GM18868 (cell line): ENCODE data around the gene AMPH.
"Not testable (repeated sequence)": the region's sequence is repeated elsewhere in the genome, so short reads cannot be mapped to it uniquely, and the experiment has no call there.

Source experiments
- ATAC-seq: cut with Tn5 transposase; IDR thresholded peaks from one replicate; pipeline ENCODE4 v1.9.1; 2021; ENCODE audit warnings: mild to moderate bottlenecking, moderate library complexity; ENCODE audit not compliant: unreplicated experiment

AMPH gene

DNA sequence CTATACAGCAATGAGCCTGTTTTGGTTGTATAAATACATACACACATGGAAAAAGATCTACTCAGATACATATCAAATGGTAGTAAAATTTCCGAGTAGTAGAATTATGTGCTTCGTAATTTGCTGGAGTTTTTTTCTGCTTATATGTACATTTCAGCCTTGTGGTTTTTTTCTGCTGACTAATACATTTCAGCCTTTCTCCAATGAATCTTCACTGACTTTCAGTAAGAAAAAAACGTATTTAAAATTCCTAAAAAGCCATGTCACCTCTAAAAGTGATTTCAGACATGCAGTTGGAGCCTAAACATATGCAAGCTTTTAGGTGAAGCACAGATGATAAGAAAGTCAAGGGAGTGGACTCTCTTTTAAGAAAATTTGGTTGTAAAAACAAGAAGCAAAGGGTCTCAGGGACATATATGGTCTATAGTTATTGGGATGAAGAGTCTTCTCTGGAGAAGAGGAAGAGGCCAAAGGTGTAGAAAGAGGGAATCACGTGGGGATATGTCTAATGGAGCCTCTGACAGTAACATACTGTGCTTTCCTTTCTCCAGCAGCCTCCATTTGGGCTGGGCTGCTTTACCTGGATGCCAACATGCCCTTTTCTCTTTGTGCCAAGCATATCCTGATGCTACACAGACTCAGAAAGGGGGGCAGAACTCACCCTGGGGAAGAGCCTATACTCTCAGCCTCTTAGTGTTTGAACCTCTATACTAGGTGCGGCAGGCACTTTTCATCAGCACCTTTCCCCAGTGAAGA lies 2.4 kb downstream of the AMPH start:
- ATAC-seq = no peak

DNA sequence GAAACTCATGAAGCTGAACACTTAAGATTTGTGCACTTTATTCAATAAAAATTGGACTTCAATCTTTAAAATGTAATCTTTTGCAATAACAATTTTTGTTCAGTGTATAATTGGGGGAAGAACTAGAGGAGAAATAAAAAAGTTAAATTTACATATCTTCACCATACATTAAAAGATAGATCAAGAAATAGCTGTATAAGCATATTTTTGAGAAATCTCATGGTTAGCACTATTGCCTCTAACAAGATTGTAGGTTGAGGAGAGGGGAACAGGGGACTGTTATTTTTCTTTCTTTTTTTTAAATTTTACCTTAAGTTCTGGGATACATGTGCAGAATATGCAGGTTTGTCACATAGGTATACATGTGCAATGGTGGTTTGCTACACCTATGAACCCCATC lies 5.3 kb downstream of the AMPH start:
- ATAC-seq = no peak

GRCh38 chr7:38615665-38616064 lies 15.5 kb downstream of the AMPH start:
- ATAC-seq = no peak

GRCh38 chr7:38607466-38607865 lies 23.7 kb downstream of the AMPH start:
- ATAC-seq = no peak

GRCh38 chr7:38600741-38601140 lies 30.4 kb downstream of the AMPH start:
- ATAC-seq = no peak

DNA sequence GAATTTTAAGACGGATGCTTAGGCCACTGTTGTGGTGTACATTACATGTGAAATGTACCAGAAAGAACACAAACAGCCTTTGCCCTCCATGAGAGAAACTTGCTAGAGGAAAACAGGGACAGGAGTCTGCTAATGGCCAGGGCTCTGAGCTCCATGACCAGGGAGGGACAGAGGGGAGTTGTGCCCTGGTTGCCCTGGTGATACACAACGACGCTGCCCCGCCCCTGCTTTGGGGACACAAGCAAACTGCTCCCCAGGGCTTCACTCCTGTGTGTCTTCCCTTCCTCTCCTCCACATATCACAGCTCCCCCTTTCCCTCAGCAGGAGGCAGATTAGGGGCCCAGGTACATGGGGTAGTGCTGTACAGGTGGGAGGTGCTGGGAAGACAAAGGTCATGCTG lies 36.2 kb downstream of the AMPH start:
- ATAC-seq = no peak

DNA sequence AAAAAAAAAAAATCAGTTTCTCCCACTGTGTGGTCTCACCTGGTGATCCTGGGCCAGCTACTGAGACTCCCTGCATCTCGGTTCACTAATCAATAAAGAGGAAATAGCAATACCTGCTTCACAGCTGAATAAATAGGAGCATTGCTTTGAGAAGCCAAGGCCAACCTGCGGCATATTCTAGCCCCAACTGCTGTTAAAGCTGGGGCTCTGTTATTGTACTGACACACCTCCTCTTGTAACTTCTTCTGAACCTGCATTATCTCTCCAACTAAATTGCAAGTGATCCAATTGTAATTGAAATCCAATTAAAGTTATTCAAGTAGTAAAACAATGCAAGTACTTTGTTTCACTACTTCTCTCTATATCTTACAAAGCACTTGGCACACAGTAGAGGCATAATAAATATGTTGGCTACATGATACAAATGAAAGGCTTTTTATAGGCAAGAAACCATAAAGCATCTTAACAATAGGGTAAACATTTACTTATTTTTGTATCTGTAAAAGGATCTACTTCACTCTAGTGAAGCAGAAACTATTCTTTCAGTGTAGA lies 38.4 kb downstream of the AMPH start:
- ATAC-seq = no peak

DNA sequence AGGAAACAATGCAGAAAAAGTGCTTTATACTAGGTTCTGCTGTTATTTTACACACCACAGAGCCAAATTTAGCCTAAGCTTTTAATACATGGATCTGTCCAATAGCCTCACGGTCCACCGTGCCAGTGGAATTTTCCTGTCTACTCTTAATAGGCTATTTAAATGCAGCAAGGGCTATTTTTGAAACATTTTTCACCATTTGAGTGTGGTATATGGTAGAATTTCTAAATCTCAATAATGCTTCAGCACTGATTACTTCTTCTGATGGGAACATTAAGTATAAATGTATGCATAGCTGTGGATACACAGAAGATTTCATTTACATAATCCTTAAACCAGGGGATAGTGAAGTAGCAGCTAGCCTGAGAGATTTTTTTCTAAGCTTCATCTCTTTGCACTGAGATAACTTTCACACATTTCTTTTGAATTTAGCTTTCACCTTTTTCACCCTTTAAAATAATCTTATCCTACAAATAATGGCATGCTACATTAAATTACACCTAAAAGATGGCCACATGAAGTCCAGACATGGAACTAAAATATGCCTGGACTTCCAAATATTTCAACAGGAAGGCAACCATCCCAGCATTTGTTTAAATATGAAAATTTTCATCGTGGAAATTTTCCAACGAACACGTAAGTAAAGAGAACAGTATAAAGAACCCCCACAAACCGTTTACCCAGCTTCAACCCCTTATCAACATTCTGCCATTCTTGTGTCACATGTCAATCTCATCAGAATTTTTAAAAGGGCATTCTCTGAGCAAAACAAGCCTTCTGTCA lies 45.4 kb downstream of the AMPH start:
- ATAC-seq = no peak

- ATAC-seq = no peak
These were observed 46.5 kb downstream of the AMPH start for GRCh38 chr7:38584443-38585210.

DNA sequence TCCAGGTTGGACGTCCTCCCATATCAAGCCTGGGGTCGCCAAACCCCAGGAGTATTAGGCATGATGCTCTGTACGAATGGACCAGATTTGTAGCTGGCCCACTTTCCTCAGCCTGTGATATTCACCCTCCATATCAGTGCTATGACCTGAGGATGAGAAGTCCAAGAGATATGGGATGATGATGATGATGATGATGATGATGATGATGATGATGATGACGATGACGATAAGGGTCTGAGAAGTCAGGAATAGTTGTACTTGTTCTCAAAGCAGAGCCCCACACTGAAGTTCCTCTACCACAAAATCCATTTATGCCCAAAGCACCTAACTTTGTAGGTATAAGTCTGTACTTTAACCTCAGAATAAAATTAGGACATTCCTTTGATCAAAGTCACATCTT lies 50.7 kb downstream of the AMPH start:
- ATAC-seq = no peak

- ATAC-seq = no peak
These were observed 57.1 kb downstream of the AMPH start for GRCh38 chr7:38574086-38574485.

- not testable (repeated sequence) for ATAC-seq
These were observed 59.6 kb downstream of the AMPH start for GRCh38 chr7:38571620-38572019.

DNA sequence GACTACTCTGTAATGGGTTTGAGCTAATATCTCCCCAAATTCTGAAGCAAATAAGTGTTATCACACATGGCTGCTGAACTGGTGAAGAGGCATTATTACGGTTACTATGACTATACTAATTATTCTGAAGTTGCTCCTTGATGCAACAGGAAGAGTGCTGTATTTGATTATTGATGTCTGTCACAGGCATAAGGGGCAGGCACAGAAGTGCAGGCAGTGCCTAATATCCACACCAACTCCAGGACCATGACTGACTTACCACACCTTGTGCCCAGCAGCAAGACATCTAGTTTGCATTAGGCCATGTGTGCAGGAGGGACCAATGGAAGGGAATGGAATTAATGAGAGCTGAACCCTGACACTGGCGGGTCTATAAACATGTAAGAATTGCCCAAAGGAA lies 62.7 kb downstream of the AMPH start:
- ATAC-seq = no peak

DNA sequence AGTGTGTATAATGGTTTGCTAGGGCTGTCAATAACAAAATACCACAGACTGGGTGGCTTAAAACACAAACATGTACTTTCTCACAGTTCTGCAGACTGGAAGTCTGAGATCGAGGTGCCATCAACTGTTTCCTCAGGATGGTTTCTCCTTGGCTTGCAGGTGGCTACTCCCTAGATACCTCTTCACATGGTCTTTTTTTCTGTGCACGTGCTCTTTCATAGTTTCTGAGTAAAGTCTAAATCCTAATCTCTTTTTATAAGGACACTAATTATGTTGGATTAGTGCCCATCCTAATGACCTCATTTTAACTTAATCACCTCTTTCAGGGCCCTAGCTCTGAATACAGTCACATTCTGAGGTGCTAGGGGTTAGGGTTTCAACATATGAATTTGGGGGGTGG lies 65.9 kb downstream of the AMPH start:
- no peak for ATAC-seq

- no peak for ATAC-seq
These were observed 67.4 kb downstream of the AMPH start for GRCh38 chr7:38563741-38564140.

DNA sequence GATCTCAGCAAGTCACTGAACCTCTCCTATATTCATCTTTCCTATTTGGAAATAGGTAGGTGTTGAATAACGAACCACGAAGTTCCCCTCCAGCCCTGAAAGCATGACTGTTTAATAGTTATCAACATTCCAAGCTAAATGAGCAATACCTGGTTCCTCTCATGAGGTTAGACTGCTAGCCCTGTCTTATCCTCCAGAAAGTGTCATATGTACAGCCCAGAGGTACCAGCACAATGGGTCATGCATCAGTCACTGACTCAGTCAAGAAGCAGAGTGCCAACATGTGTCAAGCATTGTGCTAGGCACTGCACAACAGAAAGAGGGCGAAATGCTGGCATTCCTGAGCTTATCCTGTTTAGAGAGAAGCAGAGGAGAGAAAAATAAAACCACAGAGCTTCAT lies 70.0 kb downstream of the AMPH start:
- ATAC-seq = no peak

DNA sequence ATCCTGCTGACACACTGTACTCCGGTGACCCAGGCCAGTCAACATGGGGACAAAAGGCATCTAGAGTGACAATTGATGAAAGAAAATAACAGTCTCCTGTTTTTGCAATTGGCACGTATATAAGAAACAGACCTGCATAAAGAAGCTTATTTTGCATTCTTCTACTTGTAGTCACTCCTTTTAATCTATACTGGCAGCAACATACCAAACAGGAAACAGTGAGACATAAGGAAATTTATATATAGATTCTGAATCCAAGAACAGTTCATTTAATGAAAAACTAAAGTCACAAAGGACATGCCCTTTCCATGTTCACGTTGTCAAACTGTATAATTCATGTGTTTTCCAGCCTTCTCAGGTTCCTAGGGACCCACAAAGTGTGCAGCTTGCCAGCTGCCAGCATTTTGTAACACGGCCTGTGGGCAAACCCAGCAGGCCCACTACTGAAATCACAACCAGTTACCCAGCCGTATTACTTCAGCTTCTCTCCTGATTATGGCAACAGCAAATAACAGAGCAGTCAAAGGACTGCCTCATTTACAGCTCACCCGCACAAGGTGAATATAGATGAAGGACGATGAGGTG lies 72.3 kb downstream of the AMPH start:
- no peak for ATAC-seq

DNA sequence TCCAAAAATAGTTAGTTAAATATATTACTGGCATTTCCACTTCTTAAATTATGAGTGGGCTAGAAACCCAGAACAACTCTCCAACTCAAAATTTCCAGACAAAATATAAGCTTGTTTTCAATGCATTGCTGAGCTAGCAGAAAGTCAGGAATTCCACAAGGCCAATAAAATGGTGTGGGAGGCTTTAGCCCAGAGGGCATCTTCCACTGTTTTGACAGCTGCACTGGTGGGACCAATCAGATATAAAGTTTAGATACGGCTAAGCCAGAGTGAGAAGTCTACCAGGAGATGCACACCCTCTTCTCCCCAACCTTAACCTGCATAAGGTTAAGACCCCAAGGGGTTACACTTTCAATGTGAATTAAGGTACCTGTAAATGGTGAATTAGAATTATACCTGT lies 76.6 kb downstream of the AMPH start:
- no peak for ATAC-seq

DNA sequence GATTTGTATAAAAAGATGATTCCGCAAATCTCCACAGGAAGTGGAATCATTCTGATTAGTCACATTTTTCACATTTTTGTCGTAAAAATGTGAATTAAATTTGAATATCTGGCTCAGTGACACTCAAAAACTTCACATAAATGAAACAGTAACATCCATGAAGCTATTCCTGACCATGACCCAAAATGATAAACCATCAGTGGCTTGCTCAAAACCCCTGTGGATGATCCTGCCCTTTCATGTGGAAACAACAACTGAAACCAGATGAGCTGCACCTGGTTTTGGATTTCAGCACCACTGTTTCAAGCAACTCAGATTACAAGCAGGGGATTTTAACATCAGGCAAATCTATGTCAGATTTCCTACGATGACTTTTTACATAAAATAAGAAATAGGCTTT lies 80.3 kb downstream of the AMPH start:
- ATAC-seq = no peak

DNA sequence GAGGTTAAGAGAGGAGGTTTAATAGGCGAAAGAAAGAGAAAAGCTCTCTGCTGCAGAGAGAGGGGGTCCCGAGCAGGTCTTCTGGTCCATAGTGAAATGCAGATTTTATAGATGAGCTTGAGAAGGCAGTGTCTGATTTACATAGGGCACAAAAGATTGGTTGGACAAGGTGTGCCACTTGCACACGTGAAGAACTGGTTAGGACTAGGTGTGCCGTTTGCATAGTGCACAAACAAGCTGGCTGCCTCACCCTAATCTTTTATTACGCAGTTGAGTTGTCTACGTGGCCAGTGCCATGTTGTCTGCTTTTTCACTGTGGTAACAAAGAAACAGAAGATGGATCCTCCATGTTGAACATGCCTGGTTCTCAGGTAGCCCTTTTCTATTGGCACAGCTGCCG lies 82.6 kb downstream of the AMPH start:
- no peak for ATAC-seq

DNA sequence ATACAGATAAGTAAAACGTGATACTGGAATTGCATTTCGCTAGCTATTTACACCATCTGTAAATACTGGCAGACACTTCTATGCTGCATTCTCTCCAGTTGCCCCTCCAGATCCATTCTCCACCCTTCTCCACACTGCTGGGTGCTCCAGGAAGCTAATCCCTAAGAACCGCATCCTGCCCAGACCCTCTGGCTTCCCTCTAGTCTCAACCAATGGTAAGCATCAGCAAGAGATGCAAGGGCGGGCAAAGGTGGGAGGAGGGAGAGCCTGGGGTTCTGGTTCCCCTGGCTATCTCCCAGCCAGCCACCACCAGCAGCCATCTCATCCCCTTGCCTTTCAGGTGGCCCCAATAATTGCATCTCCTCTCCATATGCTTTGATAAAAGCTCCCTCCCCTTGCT lies 84.4 kb downstream of the AMPH start:
- ATAC-seq = no peak
